CD4-positive, alpha-beta T cell treated with Interleukin-12 subunit alpha and Interleukin-12 subunit beta, for 1 hour (primary cell): Measurements from ENCODE around the gene GLP1R.

Source experiments
- DNase-seq: peaks from one replicate; pipeline ENCODE4 v3.0.0-alpha.2; 2020

GLP1R gene

GRCh38 chr6:39137245-39137644 lies 88.7 kb downstream of the GLP1R start:
- DNase-seq: peak; percentile 22
